Measurements from ENCODE around the gene ESRRB.

The ESRRB gene

GRCh38 chr14:76377735-76378074 is 1.8 kb downstream of the ESRRB start:
- no peak for TF ChIP-seq CTCF (conservative IDR thresholded peaks at IDR 0.05; ENCODE audit: low read depth, low read length)
- no peak overlapping the region for H3K4me3 ChIP-seq (ENCODE audit: low read length)
- DNase-seq (ENCODE audit: low read depth): no peak

- DNase-seq (ENCODE audit: low read depth): no peak
- H3K4me3 ChIP-seq (ENCODE audit: low read length): no peak overlapping the region
- no peak for TF ChIP-seq CTCF (conservative IDR thresholded peaks at IDR 0.05; ENCODE audit: low read depth, low read length)
These were observed 5.1 kb downstream of the ESRRB start for GRCh38 chr14:76380991-76381390.

- DNase-seq (ENCODE audit: low read depth): no peak
- H3K4me3 ChIP-seq (ENCODE audit: low read length): no peak overlapping the region
- no peak for TF ChIP-seq CTCF (conservative IDR thresholded peaks at IDR 0.05; ENCODE audit: low read depth, low read length)
These were observed 6.0 kb downstream of the ESRRB start for GRCh38 chr14:76381817-76382494.

GRCh38 chr14:76382495-76382832 is 6.5 kb downstream of the ESRRB start:
- H3K4me3 ChIP-seq (ENCODE audit: low read length): no peak overlapping the region
- no peak for TF ChIP-seq CTCF (conservative IDR thresholded peaks at IDR 0.05; ENCODE audit: low read depth, low read length)

GRCh38 chr14:76385435-76385834 is 9.5 kb downstream of the ESRRB start:
- no peak for TF ChIP-seq CTCF (conservative IDR thresholded peaks at IDR 0.05; ENCODE audit: low read depth, low read length)
- H3K4me3 ChIP-seq (ENCODE audit: low read length): no peak overlapping the region
- no peak for DNase-seq (ENCODE audit: low read depth)

More at GRCh38 chr14:76382495-76382832, 6.5 kb downstream of the ESRRB start:
- DNase-seq (ENCODE audit: low read depth): no peak

- H3K4me3 ChIP-seq (ENCODE audit: low read length): no peak overlapping the region
- peak; percentile 100 for TF ChIP-seq CTCF (conservative IDR thresholded peaks at IDR 0.05; ENCODE audit: low read depth, low read length)
- DNase-seq (ENCODE audit: low read depth): no peak
These were observed 11.2 kb downstream of the ESRRB start for GRCh38 chr14:76386944-76387782.

GRCh38 chr14:76389841-76390240 is 13.9 kb downstream of the ESRRB start:
- H3K4me3 ChIP-seq (ENCODE audit: low read length): no peak overlapping the region
- TF ChIP-seq CTCF (conservative IDR thresholded peaks at IDR 0.05; ENCODE audit: low read depth, low read length): no peak
- no peak for DNase-seq (ENCODE audit: low read depth)
